ENCODE measurements around the gene HAUS2. TPM values are rescaled to one million over a fixed set of nuclear protein-coding genes. Genes with fewer than 3 reads are reported as not detected.

The HAUS2 gene
- total and polyA plus RNA-seq, 10 of the 15 experiments (the other 5 are each of a cell fraction or from before 2014, with no cell fraction given): 28.7 to 59.3 (median 40.6) TPM

DNA sequence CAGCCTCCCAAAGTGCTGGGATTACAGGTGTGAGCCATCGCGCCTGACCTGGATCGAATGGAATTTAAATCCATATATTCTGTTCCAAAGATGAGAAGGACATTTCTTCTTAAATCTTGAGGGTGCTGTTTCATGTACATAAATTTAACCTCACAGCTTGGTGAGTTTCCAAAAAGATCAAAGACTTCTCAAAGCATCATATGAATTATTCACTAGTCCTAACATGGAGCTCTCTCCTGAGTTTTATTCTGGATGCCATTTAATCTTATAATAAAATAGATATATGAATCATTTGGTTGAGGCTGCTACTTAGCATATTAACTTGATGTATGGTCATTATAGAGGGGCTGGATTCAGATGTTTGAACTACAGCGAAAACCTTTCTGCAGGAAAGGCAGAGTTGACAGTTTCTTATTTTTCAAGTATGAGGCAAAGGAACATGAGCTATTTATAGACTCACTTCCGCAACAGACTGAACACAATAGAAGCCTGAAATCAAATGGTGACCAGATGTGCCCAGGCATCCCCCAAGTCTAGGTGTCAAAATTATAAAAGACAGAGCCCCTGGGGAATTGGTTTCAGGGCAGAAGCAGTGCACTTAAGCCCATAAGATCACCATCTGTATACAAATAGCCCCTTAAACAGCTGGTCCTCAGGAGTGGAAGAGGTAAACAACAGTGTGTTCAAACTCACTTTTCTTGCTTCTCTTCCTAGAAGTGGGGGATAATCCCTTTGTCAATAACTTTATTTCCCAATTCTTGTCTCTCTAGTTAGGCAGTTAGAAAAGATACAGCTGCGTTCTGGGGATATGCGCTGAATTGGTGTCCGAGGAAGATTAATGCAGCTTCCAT lies 56.5 kb downstream of the HAUS2 start (continued):
- TF ChIP-seq ATF7 (IDR thresholded peaks at IDR 0.05; ENCODE audit: low read depth) (peak; percentile 68), SMARCA5 (IDR thresholded peaks at IDR 0.05) (peak; percentile 64; the same call in 1 of the 2 replicates), ZBTB4 (CRISPR knock-in tag; IDR thresholded peaks at IDR 0.05) (no peak), TCF7 (IDR thresholded peaks at IDR 0.05; ENCODE audit: borderline replicate concordance) (no peak), RBBP5 (conservative IDR thresholded peaks at IDR 0.05) (no peak), NR2C1 (IDR thresholded peaks at IDR 0.05) (no peak), TCF3 (IDR thresholded peaks at IDR 0.05; ENCODE audit: borderline replicate concordance, insufficient read depth, low read depth, low read length) (no peak), YY1 (IDR thresholded peaks at IDR 0.05; ENCODE audit: low read depth, low read length) (no peak)

GRCh38 chr15:42605796-42606195 lies 57.2 kb downstream of the HAUS2 start:
- Histone ChIP-seq H3K4me2 (ENCODE audit: control insufficient read depth, insufficient read depth) (peak overlapping the region; percentile 68), H3K9ac (ENCODE audit: control insufficient read depth, insufficient read depth, low read length) (peak overlapping the region; percentile 10; the same call in 1 of the 2 replicates), H3K4me3 (no peak overlapping the region), H2AFZ (ENCODE audit: control insufficient read depth, low read depth, low read length) (peak overlapping the region; percentile 29), H3K4me1 (ENCODE audit: control insufficient read depth, insufficient read depth, low read length) (peaks cover 53% of the 10 kb centered on the region), H3K27me3 (replicated peaks in 1 of 2; ENCODE audit: control insufficient read depth in 2 of 2, insufficient read depth in 2 of 2, low read length in 1 of 2) (no peaks in the 10 kb centered on the region), H4K20me1 (ENCODE audit: control insufficient read depth, insufficient read depth) (no peaks in the 10 kb centered on the region), H3K79me2 (ENCODE audit: control insufficient read depth, insufficient read depth, low read length) (peaks cover 2% of the 10 kb centered on the region; the same call in 1 of the 2 replicates), H3K27ac (ENCODE audit: control insufficient read depth, insufficient read depth) (peak overlapping the region; percentile 73), H3K9me3 (replicated peaks; ENCODE audit: control insufficient read depth, insufficient read depth, low read length) (peaks cover 11% of the 10 kb centered on the region), H3K36me3 (ENCODE audit: control insufficient read depth in 2 of 2, insufficient read depth in 2 of 2, low read length in 1 of 2) (no peaks in the 10 kb centered on the region)
- BruUV-seq (replicated peaks): TSS peak; percentile 18
- CTCF ChIA-PET: interaction anchor here (0.7 to 2.5 kb wide), 5 partner anchors 16 to 29 kb away, joined by 3 to 7 read pairs (median 3); no protein-coding TSS in a partner anchor
- ATAC-seq: no peak
- POLR2A ChIA-PET: interaction anchor here (0.6 to 5.5 kb wide), 9 partner anchors 20 to 205 kb away, joined by 3 to 38 read pairs (median 4); partner anchors contain the start of gene STARD9
- RAD21 ChIA-PET (ENCODE audit: unreplicated experiment): interaction anchor here (0.7 to 4.4 kb wide), 7 partner anchors 24 to 101 kb away, joined by 3 to 30 read pairs (median 8); partner anchors contain the start of gene STARD9
- whole genome bisulfite sequencing (ENCODE audit: insufficient coverage, insufficient replicate concordance, low lambda C conversion rate, missing lambda C conversion rate): 40% methylated on average over 3 of the region's 3 CpGs
- SMC1A ChIA-PET (ENCODE audit: uncharacterized antibody, unreplicated experiment): interaction anchor here (0.7 to 5.4 kb wide), 22 partner anchors 9 to 315 kb away, joined by 3 to 53 read pairs (median 4); partner anchors contain the start of genes STARD9 and ZNF106
- no peak for FAIRE-seq
- DNase-seq (ENCODE audit: low read depth, low spot score): no peak
- intact Hi-C loops (cut with micrococcal nuclease; ENCODE audit: unreplicated experiment) (no loop called here), in situ Hi-C loops (cut with MboI) (no loop called here)
- TF ChIP-seq CBX5 (IDR thresholded peaks at IDR 0.05; ENCODE audit: low read depth) (no peak), RBBP5 (conservative IDR thresholded peaks at IDR 0.05) (no peak), TCF3 (IDR thresholded peaks at IDR 0.05; ENCODE audit: borderline replicate concordance, insufficient read depth, low read depth, low read length) (no peak), ATF3 (IDR thresholded peaks at IDR 0.05; ENCODE audit: borderline replicate concordance, extremely low read depth, low read depth, low read length) (no peak)
- TF ChIP-seq, protein P1, sequence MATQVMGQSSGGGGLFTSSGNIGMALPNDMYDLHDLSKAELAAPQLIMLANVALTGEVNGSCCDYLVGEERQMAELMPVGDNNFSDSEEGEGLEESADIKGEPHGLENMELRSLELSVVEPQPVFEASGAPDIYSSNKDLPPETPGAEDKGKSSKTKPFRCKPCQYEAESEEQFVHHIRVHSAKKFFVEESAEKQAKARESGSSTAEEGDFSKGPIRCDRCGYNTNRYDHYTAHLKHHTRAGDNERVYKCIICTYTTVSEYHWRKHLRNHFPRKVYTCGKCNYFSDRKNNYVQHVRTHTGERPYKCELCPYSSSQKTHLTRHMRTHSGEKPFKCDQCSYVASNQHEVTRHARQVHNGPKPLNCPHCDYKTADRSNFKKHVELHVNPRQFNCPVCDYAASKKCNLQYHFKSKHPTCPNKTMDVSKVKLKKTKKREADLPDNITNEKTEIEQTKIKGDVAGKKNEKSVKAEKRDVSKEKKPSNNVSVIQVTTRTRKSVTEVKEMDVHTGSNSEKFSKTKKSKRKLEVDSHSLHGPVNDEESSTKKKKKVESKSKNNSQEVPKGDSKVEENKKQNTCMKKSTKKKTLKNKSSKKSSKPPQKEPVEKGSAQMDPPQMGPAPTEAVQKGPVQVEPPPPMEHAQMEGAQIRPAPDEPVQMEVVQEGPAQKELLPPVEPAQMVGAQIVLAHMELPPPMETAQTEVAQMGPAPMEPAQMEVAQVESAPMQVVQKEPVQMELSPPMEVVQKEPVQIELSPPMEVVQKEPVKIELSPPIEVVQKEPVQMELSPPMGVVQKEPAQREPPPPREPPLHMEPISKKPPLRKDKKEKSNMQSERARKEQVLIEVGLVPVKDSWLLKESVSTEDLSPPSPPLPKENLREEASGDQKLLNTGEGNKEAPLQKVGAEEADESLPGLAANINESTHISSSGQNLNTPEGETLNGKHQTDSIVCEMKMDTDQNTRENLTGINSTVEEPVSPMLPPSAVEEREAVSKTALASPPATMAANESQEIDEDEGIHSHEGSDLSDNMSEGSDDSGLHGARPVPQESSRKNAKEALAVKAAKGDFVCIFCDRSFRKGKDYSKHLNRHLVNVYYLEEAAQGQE (IDR thresholded peaks at IDR 0.05; ENCODE audit: low read depth, low read length): no peak
